ENCODE data around the gene SETBP1.

SETBP1 gene

DNA sequence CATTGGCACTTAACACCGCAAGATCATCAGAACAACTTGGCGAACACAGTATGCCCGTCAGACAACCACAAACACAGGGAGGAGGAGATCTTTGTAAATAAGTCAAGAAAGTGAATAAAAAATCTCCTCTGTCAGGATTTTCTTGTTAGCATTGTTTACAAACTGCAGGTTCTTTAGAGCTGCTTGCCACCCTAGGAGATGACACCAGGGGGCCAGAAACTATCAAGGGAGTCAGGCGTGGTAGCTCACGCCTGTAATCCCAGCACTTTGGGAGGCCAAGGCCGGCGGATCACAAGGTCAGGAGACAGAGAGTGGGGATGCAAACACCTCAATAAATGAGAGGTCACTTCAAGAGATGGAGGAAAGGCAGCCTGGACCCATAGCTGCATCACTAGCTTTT, 428.1 kb downstream of the SETBP1 start:
- Histone ChIP-seq H3K9me3 (ENCODE audit: control insufficient read depth, low read length) (no peaks in the 10 kb centered on the region), H3K4me3 (ENCODE audit: extremely low read depth, insufficient read depth, low read length, poor library complexity, severe bottlenecking) (no peak overlapping the region), H3K4me1 (ENCODE audit: control insufficient read depth, insufficient read depth, low read length, poor library complexity, severe bottlenecking) (no peaks in the 10 kb centered on the region), H3K27ac (ENCODE audit: low read depth, low read length, severe bottlenecking) (no peak overlapping the region), H3K36me3 (ENCODE audit: control insufficient read depth, insufficient read depth, low read length) (no peaks in the 10 kb centered on the region)
- WGBS, 2 experiments (ENCODE audit: insufficient coverage in 2 of 2), result 76 to 80% methylated on average over 4 to 5 of the region's 7 CpGs

DNA sequence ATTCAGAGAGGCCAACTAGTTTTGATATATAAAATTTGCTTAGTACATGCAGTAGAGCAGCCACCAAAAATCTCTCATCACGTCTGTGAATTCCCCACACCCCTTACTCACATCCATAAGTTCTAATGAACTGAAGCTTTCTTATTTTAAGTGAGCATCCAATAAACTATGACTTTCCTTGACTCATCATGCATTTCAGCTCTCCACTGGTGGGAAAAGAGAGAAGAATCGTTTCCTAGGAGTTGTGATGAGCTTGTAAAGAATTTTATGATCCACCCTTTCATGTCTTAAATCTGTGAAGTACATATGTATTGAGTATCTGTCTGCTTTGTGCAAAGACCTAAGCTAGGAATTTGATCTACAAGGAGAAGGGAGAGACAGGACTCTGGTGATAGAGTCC, 428.6 kb downstream of the SETBP1 start:
- 100% methylated on average over 1 of the region's 2 CpGs; no CpG with 5 or more reads in 1 of the 2 experiments for WGBS, 2 experiments (ENCODE audit: insufficient coverage in 2 of 2)
- H3K36me3 ChIP-seq (ENCODE audit: control insufficient read depth, insufficient read depth, low read length), result no peaks in the 10 kb centered on the region
- no peaks in the 10 kb centered on the region for H3K9me3 ChIP-seq (ENCODE audit: control insufficient read depth, low read length)
- H3K27ac ChIP-seq (ENCODE audit: low read depth, low read length, severe bottlenecking), result no peak overlapping the region
- H3K4me1 ChIP-seq (ENCODE audit: control insufficient read depth, insufficient read depth, low read length, poor library complexity, severe bottlenecking), result no peaks in the 10 kb centered on the region
- H3K4me3 ChIP-seq (ENCODE audit: extremely low read depth, insufficient read depth, low read length, poor library complexity, severe bottlenecking), result no peak overlapping the region

DNA sequence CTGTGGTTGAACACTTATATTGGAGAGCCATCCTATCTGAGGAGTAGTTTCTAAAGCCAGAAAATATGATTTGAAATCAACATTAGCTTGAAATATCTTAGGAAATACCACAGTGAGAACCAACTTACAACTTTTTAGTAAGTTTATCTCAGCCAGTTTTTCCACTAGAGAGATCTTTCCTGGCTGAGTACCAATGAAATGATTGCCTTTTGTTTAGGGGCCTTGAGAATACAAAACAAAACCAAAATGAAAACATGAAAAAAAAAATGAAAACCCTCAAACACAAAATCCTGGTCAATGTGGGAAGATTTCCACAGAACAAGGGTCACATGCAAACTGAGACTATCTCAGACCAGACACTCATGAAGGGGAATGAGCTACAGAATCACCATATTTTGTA, 429.0 kb downstream of the SETBP1 start:
- Histone ChIP-seq H3K4me3 (ENCODE audit: extremely low read depth, insufficient read depth, low read length, poor library complexity, severe bottlenecking) (no peak overlapping the region), H3K4me1 (ENCODE audit: control insufficient read depth, insufficient read depth, low read length, poor library complexity, severe bottlenecking) (no peaks in the 10 kb centered on the region), H3K9me3 (ENCODE audit: control insufficient read depth, low read length) (no peaks in the 10 kb centered on the region), H3K27ac (ENCODE audit: low read depth, low read length, severe bottlenecking) (no peak overlapping the region), H3K36me3 (ENCODE audit: control insufficient read depth, insufficient read depth, low read length) (no peaks in the 10 kb centered on the region)

- Histone ChIP-seq H3K9me3 (ENCODE audit: control insufficient read depth, low read length) (no peaks in the 10 kb centered on the region), H3K4me1 (ENCODE audit: control insufficient read depth, insufficient read depth, low read length, poor library complexity, severe bottlenecking) (no peaks in the 10 kb centered on the region), H3K27ac (ENCODE audit: low read depth, low read length, severe bottlenecking) (no peak overlapping the region), H3K36me3 (ENCODE audit: control insufficient read depth, insufficient read depth, low read length) (no peaks in the 10 kb centered on the region), H3K4me3 (ENCODE audit: extremely low read depth, insufficient read depth, low read length, poor library complexity, severe bottlenecking) (no peak overlapping the region)
- 95 to 97% methylated on average over 5 of the region's 7 CpGs for WGBS, 2 experiments (ENCODE audit: insufficient coverage in 2 of 2)
These were observed 430.2 kb downstream of the SETBP1 start for GRCh38 chr18:45110577-45111501.

- WGBS, 2 experiments (ENCODE audit: insufficient coverage in 2 of 2), result no CpG with 5 or more reads among the region's 1 CpG
- Histone ChIP-seq H3K4me3 (ENCODE audit: extremely low read depth, insufficient read depth, low read length, poor library complexity, severe bottlenecking) (no peak overlapping the region), H3K36me3 (ENCODE audit: control insufficient read depth, insufficient read depth, low read length) (no peaks in the 10 kb centered on the region), H3K27ac (ENCODE audit: low read depth, low read length, severe bottlenecking) (no peak overlapping the region), H3K4me1 (ENCODE audit: control insufficient read depth, insufficient read depth, low read length, poor library complexity, severe bottlenecking) (no peaks in the 10 kb centered on the region), H3K9me3 (ENCODE audit: control insufficient read depth, low read length) (no peaks in the 10 kb centered on the region)
These were observed 430.8 kb downstream of the SETBP1 start for GRCh38 chr18:45111502-45111848.

DNA sequence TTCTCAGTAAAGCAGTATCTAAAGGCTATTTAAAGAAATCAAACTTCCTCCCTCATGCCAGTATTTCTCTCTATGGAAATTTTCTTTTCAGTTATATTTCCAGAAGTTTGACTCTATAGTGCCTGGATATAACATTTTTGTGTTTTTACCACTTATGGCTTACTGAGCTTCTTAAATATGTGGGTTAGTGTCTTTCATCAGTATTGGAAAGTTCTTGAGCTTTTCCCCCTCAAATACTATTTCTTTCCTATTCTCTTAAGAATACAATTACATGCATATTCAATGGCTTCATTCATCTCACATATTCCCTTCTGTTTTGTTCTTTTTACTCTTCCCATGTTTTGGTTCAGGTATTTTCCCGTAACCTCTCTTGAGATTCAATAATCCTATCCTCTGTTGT, 432.0 kb downstream of the SETBP1 start:
- Histone ChIP-seq H3K4me3 (ENCODE audit: extremely low read depth, insufficient read depth, low read length, poor library complexity, severe bottlenecking) (no peak overlapping the region), H3K27ac (ENCODE audit: low read depth, low read length, severe bottlenecking) (no peak overlapping the region), H3K36me3 (ENCODE audit: control insufficient read depth, insufficient read depth, low read length) (no peaks in the 10 kb centered on the region), H3K4me1 (ENCODE audit: control insufficient read depth, insufficient read depth, low read length, poor library complexity, severe bottlenecking) (no peaks in the 10 kb centered on the region), H3K9me3 (ENCODE audit: control insufficient read depth, low read length) (no peaks in the 10 kb centered on the region)
- WGBS, 2 experiments (ENCODE audit: insufficient coverage in 2 of 2), result no CpG with 5 or more reads among the region's 1 CpG

GRCh38 chr18:45116116-45116515, 435.4 kb downstream of the SETBP1 start:
- no peaks in the 10 kb centered on the region for H3K9me3 ChIP-seq (ENCODE audit: control insufficient read depth, low read length)
- H3K4me1 ChIP-seq (ENCODE audit: control insufficient read depth, insufficient read depth, low read length, poor library complexity, severe bottlenecking), result no peaks in the 10 kb centered on the region
- 83 to 91% methylated on average over 3 to 4 of the region's 4 CpGs for WGBS, 2 experiments (ENCODE audit: insufficient coverage in 2 of 2)
- no peak overlapping the region for H3K4me3 ChIP-seq (ENCODE audit: extremely low read depth, insufficient read depth, low read length, poor library complexity, severe bottlenecking)
- no peak overlapping the region for H3K27ac ChIP-seq (ENCODE audit: low read depth, low read length, severe bottlenecking)
- H3K36me3 ChIP-seq (ENCODE audit: control insufficient read depth, insufficient read depth, low read length), result no peaks in the 10 kb centered on the region

All from mesodermal cell (in vitro differentiated cells).